ENCODE data around the gene ACP2. TPM values are rescaled to one million over a fixed set of nuclear protein-coding genes. Genes with fewer than 3 reads are reported as not detected.

ACP2 gene
- total RNA-seq, 2 experiments from 2014 or later = 24.5 to 26.5 TPM

DNA sequence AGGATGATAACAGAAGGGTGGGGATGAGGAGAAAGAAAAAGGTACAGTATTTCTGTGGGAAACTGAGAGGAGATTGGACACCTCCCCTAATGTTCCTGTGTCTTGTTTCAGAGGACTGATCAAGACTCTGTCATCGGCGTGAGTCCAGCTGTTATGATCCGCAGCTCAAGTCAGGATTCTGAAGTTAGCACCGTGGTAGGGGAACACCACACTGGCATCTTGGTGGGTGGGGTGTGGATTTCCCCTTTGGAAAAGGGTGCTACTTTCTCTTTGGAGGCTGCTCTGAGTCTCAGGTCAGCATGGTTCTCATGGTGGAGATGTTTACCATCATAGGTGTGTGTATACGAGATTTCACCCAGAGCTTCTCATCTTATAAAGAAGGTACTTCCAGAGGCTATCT is 46.8 kb upstream of the ACP2 start:
- H2AFZ ChIP-seq (ENCODE audit: low read length) = no peak overlapping the region
- H3K27ac ChIP-seq (ENCODE audit: low read depth, low read length, poor library complexity, severe bottlenecking) = no peak overlapping the region
- CTCF ChIA-PET (ENCODE audit: unreplicated experiment) = no interaction called here
- TF ChIP-seq EZH2phosphoT487 (IDR thresholded peaks at IDR 0.05; ENCODE audit: borderline replicate concordance, low read depth, low read length) = no peak
- TF ChIP-seq, protein P1, sequence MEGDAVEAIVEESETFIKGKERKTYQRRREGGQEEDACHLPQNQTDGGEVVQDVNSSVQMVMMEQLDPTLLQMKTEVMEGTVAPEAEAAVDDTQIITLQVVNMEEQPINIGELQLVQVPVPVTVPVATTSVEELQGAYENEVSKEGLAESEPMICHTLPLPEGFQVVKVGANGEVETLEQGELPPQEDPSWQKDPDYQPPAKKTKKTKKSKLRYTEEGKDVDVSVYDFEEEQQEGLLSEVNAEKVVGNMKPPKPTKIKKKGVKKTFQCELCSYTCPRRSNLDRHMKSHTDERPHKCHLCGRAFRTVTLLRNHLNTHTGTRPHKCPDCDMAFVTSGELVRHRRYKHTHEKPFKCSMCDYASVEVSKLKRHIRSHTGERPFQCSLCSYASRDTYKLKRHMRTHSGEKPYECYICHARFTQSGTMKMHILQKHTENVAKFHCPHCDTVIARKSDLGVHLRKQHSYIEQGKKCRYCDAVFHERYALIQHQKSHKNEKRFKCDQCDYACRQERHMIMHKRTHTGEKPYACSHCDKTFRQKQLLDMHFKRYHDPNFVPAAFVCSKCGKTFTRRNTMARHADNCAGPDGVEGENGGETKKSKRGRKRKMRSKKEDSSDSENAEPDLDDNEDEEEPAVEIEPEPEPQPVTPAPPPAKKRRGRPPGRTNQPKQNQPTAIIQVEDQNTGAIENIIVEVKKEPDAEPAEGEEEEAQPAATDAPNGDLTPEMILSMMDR (conservative IDR thresholded peaks at IDR 0.05; ENCODE audit: low read length) = no peak
- H3K79me2 ChIP-seq (ENCODE audit: insufficient read depth, low read depth, low read length) = no peaks in the 10 kb centered on the region
- no peak overlapping the region for H3K4me3 ChIP-seq (ENCODE audit: low read depth, low read length, poor library complexity, severe bottlenecking)
- intact Hi-C loops (cut with micrococcal nuclease; ENCODE audit: unreplicated experiment) = no loop called here
- H3K9me3 ChIP-seq (ENCODE audit: low read length) = peaks cover 7% of the 10 kb centered on the region; the same call in 1 of the 2 replicates
- no peaks in the 10 kb centered on the region for H3K4me1 ChIP-seq (ENCODE audit: insufficient read depth, low read length, poor library complexity, severe bottlenecking)
- peaks cover 88% of the 10 kb centered on the region for H3K36me3 ChIP-seq (ENCODE audit: insufficient read depth, low read length)
- H3K9me2 ChIP-seq (ENCODE audit: insufficient read depth, low read length) = no peaks in the 10 kb centered on the region
- no peaks in the 10 kb centered on the region for H4K20me1 ChIP-seq (ENCODE audit: insufficient read depth, low read length)
- POLR2A ChIA-PET = interaction anchor here (0.6 to 1.0 kb wide), 2 partner anchors 9 to 388 kb away, joined by 3 to 4 read pairs; no protein-coding TSS in a partner anchor
- BruUV-seq (replicated peaks) = no TSS peak
- DNase-seq (ENCODE audit: low spot score) = no peak
- no peak overlapping the region for H3K4me2 ChIP-seq (ENCODE audit: low read length)

DNA sequence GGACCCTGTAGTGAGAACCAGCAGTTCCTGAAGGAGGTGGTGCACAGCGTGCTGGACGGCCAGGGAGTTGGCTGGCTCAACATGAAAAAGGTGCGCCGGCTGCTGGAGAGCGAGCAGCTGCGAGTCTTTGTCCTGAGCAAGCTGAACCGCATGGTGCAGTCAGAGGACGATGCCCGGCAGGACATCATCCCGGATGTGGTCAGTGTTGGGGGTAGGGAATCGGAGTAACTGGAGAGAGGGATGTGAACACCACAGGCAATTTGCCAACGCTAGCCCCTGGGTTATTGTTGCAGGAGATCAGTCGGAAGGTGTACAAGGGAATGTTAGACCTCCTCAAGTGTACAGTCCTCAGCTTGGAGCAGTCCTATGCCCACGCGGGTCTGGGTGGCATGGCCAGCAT is 41.2 kb upstream of the ACP2 start:
- intact Hi-C loops (cut with micrococcal nuclease; ENCODE audit: unreplicated experiment) = no loop called here
- no TSS peak for BruUV-seq (replicated peaks)
- Histone ChIP-seq H3K9me2 (ENCODE audit: insufficient read depth, low read length) (no peaks in the 10 kb centered on the region), H3K79me2 (ENCODE audit: insufficient read depth, low read depth, low read length) (no peaks in the 10 kb centered on the region), H3K4me1 (ENCODE audit: insufficient read depth, low read length, poor library complexity, severe bottlenecking) (no peaks in the 10 kb centered on the region), H4K20me1 (ENCODE audit: insufficient read depth, low read length) (no peaks in the 10 kb centered on the region), H3K27ac (ENCODE audit: low read depth, low read length, poor library complexity, severe bottlenecking) (no peak overlapping the region), H3K9me3 (ENCODE audit: low read length) (no peaks in the 10 kb centered on the region), H3K36me3 (ENCODE audit: insufficient read depth, low read length) (peaks cover 92% of the 10 kb centered on the region), H3K4me3 (ENCODE audit: low read depth, low read length, poor library complexity, severe bottlenecking) (no peak overlapping the region), H3K4me2 (ENCODE audit: low read length) (no peak overlapping the region), H2AFZ (ENCODE audit: low read length) (no peak overlapping the region)
- no peak for TF ChIP-seq EZH2phosphoT487 (IDR thresholded peaks at IDR 0.05; ENCODE audit: borderline replicate concordance, low read depth, low read length)
- TF ChIP-seq, protein P1 (conservative IDR thresholded peaks at IDR 0.05; ENCODE audit: low read length) = no peak
- no peak for DNase-seq (ENCODE audit: low spot score)
- POLR2A ChIA-PET = interaction anchor here (0.5 kb wide), 1 partner anchor 62 kb away, joined by 4 read pairs; no protein-coding TSS in a partner anchor
- CTCF ChIA-PET (ENCODE audit: unreplicated experiment) = no interaction called here

DNA sequence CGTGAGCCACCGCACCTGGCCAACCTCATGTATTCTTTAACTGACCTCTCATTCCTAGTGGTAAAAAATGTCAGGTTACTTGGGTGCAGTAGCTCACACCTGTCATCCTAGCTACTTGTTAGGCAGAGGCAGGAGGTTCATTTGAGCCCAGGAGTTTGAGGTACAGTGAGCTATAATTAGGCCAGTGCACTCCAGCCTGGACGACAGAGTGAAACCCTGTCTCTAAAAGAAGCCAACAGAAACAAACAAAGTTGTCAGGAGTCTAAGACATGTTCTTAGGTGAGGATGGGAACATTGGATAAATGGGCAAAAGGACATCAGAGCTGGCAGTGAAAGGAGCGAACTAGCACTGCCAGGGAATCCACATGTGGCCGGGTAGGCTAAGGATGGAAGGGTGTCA is 39.5 kb upstream of the ACP2 start:
- Histone ChIP-seq H3K4me3 (ENCODE audit: low read depth, low read length, poor library complexity, severe bottlenecking) (no peak overlapping the region), H3K36me3 (ENCODE audit: insufficient read depth, low read length) (peaks cover 99% of the 10 kb centered on the region), H2AFZ (ENCODE audit: low read length) (no peak overlapping the region), H3K4me1 (ENCODE audit: insufficient read depth, low read length, poor library complexity, severe bottlenecking) (no peaks in the 10 kb centered on the region), H3K9me2 (ENCODE audit: insufficient read depth, low read length) (no peaks in the 10 kb centered on the region), H3K4me2 (ENCODE audit: low read length) (no peak overlapping the region), H4K20me1 (ENCODE audit: insufficient read depth, low read length) (no peaks in the 10 kb centered on the region), H3K79me2 (ENCODE audit: insufficient read depth, low read depth, low read length) (no peaks in the 10 kb centered on the region), H3K9me3 (ENCODE audit: low read length) (no peaks in the 10 kb centered on the region), H3K27ac (ENCODE audit: low read depth, low read length, poor library complexity, severe bottlenecking) (no peak overlapping the region)
- DNase-seq (ENCODE audit: low spot score) = no peak
- ChIA-PET POLR2A (interaction anchor here (0.9 kb wide), 1 partner anchor 33 kb away, joined by 3 read pairs; no protein-coding TSS in a partner anchor), CTCF (ENCODE audit: unreplicated experiment) (no interaction called here)
- no TSS peak for BruUV-seq (replicated peaks)
- TF ChIP-seq EZH2phosphoT487 (IDR thresholded peaks at IDR 0.05; ENCODE audit: borderline replicate concordance, low read depth, low read length) = no peak
- TF ChIP-seq, protein P1 (conservative IDR thresholded peaks at IDR 0.05; ENCODE audit: low read length) = no peak
- intact Hi-C loops (cut with micrococcal nuclease; ENCODE audit: unreplicated experiment) = no loop called here

Measured in OCI-LY7 (cell line).